Stomach (tissue), 9 donors: ENCODE results near the gene PXYLP1. TPM values are rescaled to one million over a fixed set of nuclear protein-coding genes. Genes with fewer than 3 reads are reported as not detected.

Experiments
- DNase-seq, 2 donors: peaks; one replicate each; pipeline versions ENCODE4 v3.0.0 to v3.0.0-alpha.2; 2013 to 2019
- H3K27ac ChIP-seq, 5 donors: fragments of 200-600 bp in 4 of 5; sonication (generic) in 4 of 5; one replicate each; pipeline ENCODE4 v1.5.1; 2013 to 2019; ENCODE audit warnings: mild to moderate bottlenecking in 1 of 5, moderate library complexity in 1 of 5
- H3K27me3 ChIP-seq, 3 donors: fragments of 200-600 bp; sonication (generic); one replicate each; pipeline ENCODE4 v1.5.1; 2017 to 2019; ENCODE audit warnings: mixed run types in 1 of 3
- H3K36me3 ChIP-seq, 4 donors: fragments of 200-600 bp; sonication (generic); 1 replicate in 3 of 4; 2 replicates in 1 of 4; pipeline ENCODE4 v1.5.1; 2016 to 2019
- H3K4me1 ChIP-seq, 4 donors: fragments of 200-600 bp; sonication (generic); one replicate each; pipeline ENCODE4 v1.5.1; 2016 to 2019
- H3K4me3 ChIP-seq, 4 donors: fragments of 200-600 bp; sonication (generic) in 3 of 4; one replicate each; pipeline ENCODE4 v1.5.1; 2016 to 2019; ENCODE audit warnings: mild to moderate bottlenecking in 1 of 4
- H3K9me3 ChIP-seq, 4 donors: fragments of 200-600 bp; sonication (generic); one replicate each; pipeline ENCODE4 v1.5.1; 2016 to 2019
- CTCF ChIP-seq, 7 experiments: fragments of 450-650 bp in 4 of 7; fragments of 200-600 bp in 3 of 7; sonication (generic) in 3 of 7; IDR thresholded peaks; one replicate each; pipeline ENCODE4 v1.5.1; 2016 to 2019; ENCODE audit warnings: antibody characterized with exemption in 7 of 7, control low read depth in 2 of 7, mild to moderate bottlenecking in 1 of 7
- EP300 ChIP-seq: sonication (generic); formaldehyde crosslinking; IDR thresholded peaks from one replicate; pipeline ENCODE4 v1.6.1; 2017; ENCODE audit warnings: antibody characterized with exemption
- POLR2A ChIP-seq, 4 donors: fragments of 450-650 bp; IDR thresholded peaks; one replicate each; pipeline ENCODE4 v1.6.1; 2016; ENCODE audit warnings: antibody characterized with exemption in 4 of 4, control low read depth in 2 of 4, mild to moderate bottlenecking in 1 of 4, moderate library complexity in 1 of 4
- POLR2AphosphoS5 ChIP-seq, 3 donors: sonication (generic); formaldehyde crosslinking; IDR thresholded peaks; one replicate each; pipeline ENCODE4 v1.6.1; 2016; ENCODE audit warnings: antibody characterized with exemption in 3 of 3
- WGBS, 5 donors: extraction: QIAGEN DNeasy Blood & Tissue Kit in 3 of 5; methylation state at CpG; one replicate each; pipeline versions ENCODE4 v1.1.5 to v1.1.7; 2013 to 2018; 5-methylcytosine and 5-hydroxymethylcytosine counted together
- intact Hi-C: fragments of 100-400 bp; cut with DNase I; formaldehyde crosslinking; loops from one replicate; pipeline ENCODE4 v1.15.1; 2023; ENCODE audit warnings: low total_unique reads
- polyA plus RNA-seq, 3 donors: library from polyadenylated mRNA; stranded (reverse); fragments of 200-250 nt; gene quantifications; one replicate each; pipeline ENCODE4 v1.2.3, GENCODE V29; 2013
- total RNA-seq, 5 donors: library from RNA; depleted of rRNA; stranded (reverse); fragments of >200 nt; gene quantifications; one replicate each; pipeline versions ENCODE4 v1.1.0 to v1.2.3, GENCODE V29; 2014 to 2016
- donor health status: healthy with polysubstance abuse.
- donor health status: Bipolar disorder and iron deficiency.
- donor health status: healthy.

Gene PXYLP1
- total and polyA plus RNA-seq, 8 donors = 0.58 to 24.8 (median 3.8) TPM

GRCh38 chr3:141274411-141275031 lies 42.9 kb downstream of the PXYLP1 start:
- TF ChIP-seq CTCF (IDR thresholded peaks at IDR 0.05) = no peak
- TF ChIP-seq POLR2A (IDR thresholded peaks at IDR 0.05) = no peak
- no peak for TF ChIP-seq EP300
- no peak for TF ChIP-seq POLR2AphosphoS5 (IDR thresholded peaks at IDR 0.05)
- Histone ChIP-seq H3K27ac (no peak overlapping the region), H3K4me3 (no peak overlapping the region), H3K36me3 (peaks cover 0 to 9% (median 3%) of the 10 kb centered on the region in 4 donors), H3K27me3 (no peaks in the 10 kb centered on the region), H3K4me1 (peaks cover 0 to 15% (median 5%) of the 10 kb centered on the region in 4 donors), H3K9me3 (no peaks in the 10 kb centered on the region)
- WGBS, 5 donors = 92 to 96% (median 94%) methylated on average over 10 of the region's 10 CpGs
- intact Hi-C loops = no loop called here
- no peak for DNase-seq

- peaks cover 0 to 18% (median 8%) of the 10 kb centered on the region in 4 donors for H3K4me1 ChIP-seq
Measured at GRCh38 chr3:141275032-141275422, 43.4 kb downstream of the PXYLP1 start.

GRCh38 chr3:141275511-141275910 lies 43.9 kb downstream of the PXYLP1 start:
- 46 to 94% (median 68%) methylated on average over 2 of the region's 2 CpGs for whole genome bisulfite sequencing, 5 donors
- no peak overlapping the region for H3K27ac ChIP-seq
- H3K4me1 ChIP-seq = peaks cover 0 to 18% (median 9%) of the 10 kb centered on the region in 4 donors
- peaks cover 0 to 19% (median 8%) of the 10 kb centered on the region in 4 donors for H3K36me3 ChIP-seq
- H3K4me3 ChIP-seq = no peak overlapping the region
- H3K27me3 ChIP-seq = no peaks in the 10 kb centered on the region
- no peak for DNase-seq
- H3K9me3 ChIP-seq = no peaks in the 10 kb centered on the region
- intact Hi-C loops = no loop called here
- TF ChIP-seq POLR2A (IDR thresholded peaks at IDR 0.05) (no peak), CTCF (IDR thresholded peaks at IDR 0.05) (no peak), EP300 (no peak), POLR2AphosphoS5 (IDR thresholded peaks at IDR 0.05) (no peak)

More at GRCh38 chr3:141275032-141275422, 43.4 kb downstream of the PXYLP1 start:
- Histone ChIP-seq H3K4me3 (no peak overlapping the region), H3K27ac (no peak overlapping the region), H3K9me3 (no peaks in the 10 kb centered on the region), H3K36me3 (peaks cover 0 to 14% (median 6%) of the 10 kb centered on the region in 4 donors), H3K27me3 (no peaks in the 10 kb centered on the region)
- WGBS, 5 donors = 60 to 100% (median 74%) methylated on average over 1 of the region's 1 CpG
- intact Hi-C loops = no loop called here
- TF ChIP-seq POLR2A (IDR thresholded peaks at IDR 0.05) (no peak), POLR2AphosphoS5 (IDR thresholded peaks at IDR 0.05) (no peak), EP300 (no peak), CTCF (IDR thresholded peaks at IDR 0.05) (no peak)
- no peak for DNase-seq

- 89 to 93% (median 90%) methylated on average over 7 of the region's 7 CpGs for WGBS, 5 donors
- Histone ChIP-seq H3K36me3 (peaks cover 2 to 21% (median 10%) of the 10 kb centered on the region in 4 donors), H3K27me3 (no peaks in the 10 kb centered on the region), H3K9me3 (no peaks in the 10 kb centered on the region), H3K27ac (no peak overlapping the region), H3K4me3 (no peak overlapping the region), H3K4me1 (peaks cover 0 to 17% (median 8%) of the 10 kb centered on the region in 4 donors)
- intact Hi-C loops = no loop called here
- no peak for DNase-seq
- no peak for TF ChIP-seq CTCF (IDR thresholded peaks at IDR 0.05)
- TF ChIP-seq POLR2AphosphoS5 (IDR thresholded peaks at IDR 0.05) = no peak
- no peak for TF ChIP-seq POLR2A (IDR thresholded peaks at IDR 0.05)
- TF ChIP-seq EP300 = no peak
Measured at GRCh38 chr3:141275973-141276372, 44.3 kb downstream of the PXYLP1 start.
